Measurements from ENCODE around the gene SGCA.

The SGCA gene

DNA sequence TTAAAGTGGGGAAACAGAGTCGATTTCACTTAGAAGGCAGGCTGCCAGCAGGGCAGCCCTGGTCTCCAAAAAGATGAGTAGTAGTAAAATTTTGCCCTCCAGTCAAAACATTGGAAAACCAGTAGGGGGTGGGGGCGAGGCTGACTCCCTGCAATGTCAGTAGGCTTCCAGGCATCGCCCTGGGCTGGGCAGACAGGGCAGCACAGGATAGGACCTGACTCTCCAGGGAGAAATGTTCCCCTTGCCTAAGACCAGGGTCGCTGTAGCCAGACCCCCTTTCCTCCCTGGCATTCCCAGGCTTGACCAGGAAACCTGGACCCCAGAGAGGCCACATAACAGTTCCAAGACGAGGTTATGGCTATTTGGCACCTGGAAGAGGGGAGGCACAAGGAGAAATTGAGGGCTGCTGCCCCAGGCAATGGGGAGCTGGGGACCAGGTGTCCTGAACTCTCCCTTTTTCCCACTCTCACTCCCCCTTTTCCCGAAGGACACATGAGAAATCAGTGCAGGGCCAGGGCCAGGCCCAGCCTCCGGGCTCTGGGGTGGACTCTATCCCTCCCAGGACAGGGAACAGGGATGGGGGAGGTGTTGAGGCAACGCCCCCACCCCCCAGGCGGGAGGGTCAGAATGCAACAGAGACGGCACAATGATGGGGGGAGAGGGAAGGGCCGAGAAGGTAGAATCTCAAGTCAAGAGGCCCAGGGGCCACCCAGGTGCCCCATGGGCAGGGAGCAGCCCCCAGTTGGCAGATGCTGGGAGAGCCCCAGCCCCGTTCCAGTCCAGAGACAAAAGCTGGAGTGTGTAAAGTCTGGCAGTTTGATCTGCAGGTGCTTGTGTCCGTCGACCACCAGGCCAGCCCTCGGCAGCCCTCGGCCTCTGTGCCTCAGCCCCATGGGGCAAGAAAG, 31.3 kb upstream of the SGCA start:
- DNase-seq, result no peak

- DNase-seq, result no peak
Observed at GRCh38 chr17:50135316-50136095, 30.3 kb upstream of the SGCA start.

- DNase-seq, result no peak
Observed at GRCh38 chr17:50136096-50136687, 29.6 kb upstream of the SGCA start.

GRCh38 chr17:50137042-50137441, 28.8 kb upstream of the SGCA start:
- no peak for DNase-seq

DNA sequence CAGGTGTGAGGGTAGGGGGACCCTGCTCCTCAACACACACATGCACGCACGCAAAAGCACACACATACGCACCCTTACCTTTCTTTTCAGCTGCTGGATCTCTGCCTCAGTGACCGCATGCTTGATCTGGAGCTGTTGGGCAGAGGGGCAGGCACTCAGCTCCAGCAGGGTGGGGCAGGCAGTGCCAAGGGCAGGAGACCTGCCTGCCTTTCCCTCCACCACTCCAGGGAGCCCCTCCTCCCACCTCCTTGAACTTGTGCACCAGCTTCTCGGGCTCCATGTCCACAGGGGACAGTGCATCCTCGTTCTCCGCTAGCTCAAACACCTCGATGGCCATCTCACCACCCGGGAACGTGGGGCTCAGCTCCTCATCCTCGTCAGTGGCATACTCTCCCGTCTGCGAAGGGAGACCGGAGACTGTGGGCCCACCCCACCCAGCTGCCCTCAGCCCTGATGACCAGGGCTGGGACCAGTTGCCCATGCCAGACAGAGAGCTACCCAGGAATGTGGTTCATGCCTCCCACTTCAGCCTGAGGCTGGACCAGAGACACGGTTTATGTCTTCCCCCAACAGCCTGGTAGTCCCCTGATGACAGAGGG, 26.5 kb upstream of the SGCA start:
- DNase-seq, result no peak

DNA sequence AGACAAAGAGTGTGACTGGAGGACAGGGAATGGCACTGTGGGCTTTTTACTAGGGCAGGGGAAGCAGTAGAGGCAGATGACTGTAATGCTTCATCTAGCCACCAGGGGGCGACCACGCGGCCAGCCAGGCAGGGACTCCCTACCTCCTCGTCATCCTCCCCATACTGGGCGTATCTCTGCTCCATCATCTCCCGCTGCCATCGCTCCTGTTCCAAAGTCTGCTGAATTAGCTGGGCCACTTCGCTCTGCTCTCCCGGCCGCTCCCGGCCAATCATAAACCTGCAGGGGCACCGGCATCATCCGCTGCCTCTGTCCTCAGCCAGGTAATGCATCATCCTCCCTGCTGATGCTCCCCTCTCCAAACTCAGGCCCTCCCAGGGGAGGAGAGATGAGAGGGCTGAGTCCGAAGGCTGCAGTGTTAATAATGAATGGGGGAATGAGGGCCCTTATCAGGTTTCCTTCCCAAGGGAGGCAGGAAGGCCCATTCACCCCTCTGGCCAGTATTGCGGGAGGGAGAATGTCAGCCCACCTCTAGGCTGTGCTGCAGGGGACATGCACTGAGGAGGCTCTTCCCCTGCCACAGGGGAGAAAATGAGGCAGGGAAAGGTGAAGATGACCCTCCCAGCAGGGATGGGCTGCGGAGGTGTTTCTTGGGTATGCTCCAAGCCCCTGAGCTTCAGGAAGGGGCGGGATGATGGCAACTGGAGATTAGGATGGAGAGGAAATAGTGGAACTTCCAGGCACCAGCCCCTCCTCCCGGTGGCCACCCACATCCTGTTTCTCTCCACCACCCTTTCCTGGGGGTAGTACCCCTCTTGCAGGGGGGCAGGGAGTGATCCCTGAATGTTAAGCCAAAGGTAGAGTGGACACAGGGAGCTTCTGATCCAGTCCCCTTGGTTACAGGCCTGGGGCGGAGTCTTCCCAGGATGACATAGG, 25.6 kb upstream of the SGCA start:
- DNase-seq, result peak; percentile 79

GRCh38 chr17:50141026-50141744, 24.6 kb upstream of the SGCA start:
- no peak for DNase-seq

- no peak for DNase-seq
Observed at GRCh38 chr17:50141745-50142110, 24.1 kb upstream of the SGCA start.

DNA sequence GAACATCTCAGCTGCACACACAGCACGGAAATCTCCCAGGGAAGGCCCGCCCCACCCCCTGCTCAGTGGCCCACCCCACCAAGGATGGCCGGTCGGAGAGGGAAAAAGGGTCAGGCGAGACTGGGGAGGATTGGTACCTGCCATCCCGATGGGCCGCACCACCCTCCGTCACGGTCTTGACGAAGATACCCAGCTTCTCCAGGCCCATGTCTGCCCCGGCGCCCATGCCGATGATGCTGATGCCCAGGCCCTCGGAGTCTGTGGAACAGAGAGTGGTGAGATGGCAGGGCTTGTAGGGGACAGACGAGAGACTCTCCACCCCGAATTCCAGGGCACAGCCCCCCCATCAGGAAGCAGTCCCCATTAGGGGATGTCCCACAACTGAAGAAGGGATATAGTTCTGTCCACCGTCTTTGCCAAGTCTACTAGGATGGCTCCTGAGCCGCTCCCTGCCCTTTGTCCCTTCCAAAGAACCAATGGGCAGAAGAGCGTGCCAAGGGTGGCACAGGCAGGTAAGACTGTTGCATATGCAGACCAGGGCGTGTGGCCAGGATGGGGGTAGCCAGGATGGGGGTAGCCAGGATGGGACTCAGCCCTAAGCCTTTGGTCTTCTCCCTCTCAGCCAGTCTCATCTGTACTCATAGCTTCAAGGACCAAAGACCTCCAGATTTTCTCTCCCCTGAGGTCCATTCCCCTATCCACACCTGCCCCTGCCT, 22.2 kb upstream of the SGCA start:
- no peak for DNase-seq

DNA sequence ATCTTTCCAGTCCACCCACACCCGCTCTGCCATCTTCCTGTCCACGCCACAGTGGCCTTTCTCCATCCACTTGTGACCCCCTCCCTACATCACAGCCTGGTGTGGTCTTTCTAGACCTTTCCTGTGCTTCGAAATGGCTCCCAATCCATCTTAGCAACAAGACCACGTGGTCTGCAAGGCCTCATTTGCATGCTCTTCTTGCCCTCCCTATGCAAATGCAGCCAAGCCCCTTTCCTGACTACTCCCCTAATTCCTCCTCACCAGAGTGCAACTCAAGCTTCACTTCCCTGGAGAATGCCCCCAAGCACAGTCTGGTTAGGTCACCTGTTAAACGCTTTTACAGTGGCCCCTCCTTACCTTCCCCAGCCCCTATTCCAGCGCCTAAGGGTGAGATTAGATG, 21.4 kb upstream of the SGCA start:
- DNase-seq, result no peak

GRCh38 chr17:50144845-50145531, 20.8 kb upstream of the SGCA start:
- DNase-seq, result no peak

DNA sequence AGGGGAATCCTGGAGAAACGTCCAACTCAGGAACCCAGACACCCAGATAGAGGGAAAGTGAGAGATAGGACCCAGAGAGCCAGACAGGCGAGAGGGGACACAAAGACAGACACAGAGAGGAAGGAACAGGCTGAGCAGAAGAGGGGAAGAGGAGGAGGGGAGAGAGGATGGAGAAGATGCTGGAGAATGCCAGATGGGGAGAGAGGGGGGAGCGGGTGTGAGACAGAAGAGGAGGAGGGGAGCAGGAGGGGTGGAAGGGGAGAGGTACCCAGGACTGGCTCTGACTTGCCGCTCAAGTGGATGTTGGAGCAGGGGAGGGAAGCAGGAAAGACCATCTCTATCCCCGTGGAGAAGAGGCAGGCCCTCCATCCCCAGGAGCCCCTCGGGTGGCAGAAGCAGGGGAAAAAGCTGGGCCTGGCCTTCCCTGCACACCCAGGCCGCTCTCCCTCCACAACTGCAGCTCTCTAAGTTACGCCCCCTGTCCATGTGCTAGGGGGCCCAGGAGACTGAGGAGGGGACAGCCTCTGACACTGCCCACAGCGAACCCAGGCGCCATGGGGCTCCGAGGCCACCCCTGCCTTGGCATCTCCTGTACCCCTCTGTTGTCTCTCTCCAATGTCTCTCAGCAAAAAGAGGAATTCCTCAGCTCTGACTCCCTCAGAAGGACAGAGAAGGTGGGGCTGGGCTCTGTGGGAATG, 20.1 kb upstream of the SGCA start:
- no peak for DNase-seq

GRCh38 chr17:50146230-50146926, 19.4 kb upstream of the SGCA start:
- DNase-seq, result peak; percentile 34

DNA sequence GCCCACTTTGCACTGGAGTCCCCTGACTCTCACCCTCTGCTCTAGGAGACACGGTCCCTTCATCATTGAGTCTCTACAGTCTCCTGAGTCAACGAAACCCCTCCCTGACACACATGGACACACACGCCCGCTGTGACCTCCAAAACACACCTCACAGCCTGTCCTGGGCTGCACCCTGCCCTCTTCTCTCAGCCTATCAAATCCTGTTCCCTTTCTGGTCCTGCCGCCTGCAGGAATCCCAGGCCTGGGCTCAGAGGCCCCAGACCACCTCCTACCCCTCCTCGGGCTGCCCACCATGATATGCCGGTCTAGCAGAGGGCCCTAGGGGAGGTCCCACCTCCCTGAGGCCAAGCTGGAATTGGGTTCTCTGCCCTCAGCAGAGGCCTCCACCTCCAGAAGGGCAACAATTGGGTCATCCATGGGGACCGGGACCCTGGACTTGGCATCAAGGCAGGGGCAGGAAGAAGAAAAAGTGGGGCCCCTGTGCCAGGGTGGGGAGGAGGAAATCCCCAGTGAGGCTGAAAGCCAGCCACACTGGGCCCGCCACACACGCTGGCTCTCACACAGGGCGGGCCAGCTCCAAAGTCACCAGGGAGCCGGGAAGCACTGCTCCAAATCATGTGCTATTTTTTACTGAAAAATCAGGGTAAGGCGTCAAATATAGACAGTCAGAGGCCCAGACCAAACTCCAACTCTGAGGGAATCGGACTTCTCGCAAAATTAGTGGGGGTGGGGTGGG, 18.7 kb upstream of the SGCA start:
- peak; percentile 22 for DNase-seq

GRCh38 chr17:50147841-50148225, 18.0 kb upstream of the SGCA start:
- no peak for DNase-seq

- peak; percentile 65 for DNase-seq
Observed at GRCh38 chr17:50148226-50149090, 17.3 kb upstream of the SGCA start.

DNA sequence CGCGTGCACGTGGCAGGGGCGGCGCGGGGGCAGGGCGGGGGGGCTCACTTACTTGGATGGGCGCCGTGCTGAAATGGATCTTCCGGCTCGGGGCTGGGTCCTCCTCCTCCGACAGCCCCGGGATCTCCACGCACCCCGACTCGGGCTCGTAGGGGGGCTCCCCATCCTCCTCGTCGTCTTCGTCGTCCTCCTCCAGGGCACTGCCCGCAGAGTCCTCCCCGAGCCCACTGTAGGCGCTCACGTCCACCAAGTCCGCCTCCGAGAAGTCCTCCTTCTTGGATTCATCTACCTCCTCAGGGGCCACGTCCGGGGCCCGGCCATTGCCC, 16.8 kb upstream of the SGCA start:
- DNase-seq, result no peak
